Keratinocyte (primary cell): ENCODE measurements around the gene LRRN2. TPM values are rescaled to one million over a fixed set of nuclear protein-coding genes. Genes with fewer than 3 reads are reported as not detected.

Experiments
- DNase-seq: peaks from one replicate; pipeline ENCODE4 v3.0.0-alpha.2; 2011; ENCODE audit warnings: low read depth, missing footprints, low spot score
- FAIRE-seq: peaks from 2 replicates; lab custom pipeline; 2011; peaks lifted over from hg19 to GRCh38; lab: Jason Lieb, UNC
- H2AFZ ChIP-seq: 2 replicates; pipeline ENCODE4 v1.6.0; 2012; ENCODE audit warnings: low read length, control low read depth, inconsistent platforms; ENCODE audit not compliant: control insufficient read depth
- H3K27ac ChIP-seq: 2 replicates; pipeline ENCODE4 v1.5.1; 2011; ENCODE audit warnings: low read length; ENCODE audit not compliant: control insufficient read depth, insufficient read depth
- H3K27me3 ChIP-seq: 3 replicates; pipeline ENCODE4 v1.6.0; 2011; ENCODE audit warnings: low read length; ENCODE audit not compliant: control insufficient read depth, insufficient read depth; ENCODE audit errors: extremely low read depth
- H3K36me3 ChIP-seq, 2 experiments: 2 replicates in 1 of 2; 3 replicates in 1 of 2; pipeline ENCODE4 v1.5.1; 2011; ENCODE audit warnings: low read length in 2 of 2, mild to moderate bottlenecking in 1 of 2; ENCODE audit not compliant: control insufficient read depth in 2 of 2, insufficient read depth in 2 of 2; ENCODE audit errors: extremely low read depth in 1 of 2
- H3K4me1 ChIP-seq: 3 replicates; pipeline ENCODE4 v1.5.1; 2011; ENCODE audit warnings: low read length; ENCODE audit not compliant: control insufficient read depth, insufficient read depth; ENCODE audit errors: extremely low read depth
- H3K4me2 ChIP-seq: 3 replicates; pipeline ENCODE4 v1.6.0; 2011; ENCODE audit warnings: low read depth, low read length; ENCODE audit not compliant: control insufficient read depth, insufficient read depth; ENCODE audit errors: extremely low read depth
- H3K4me3 ChIP-seq, 3 experiments: fragments of 200-600 bp in 1 of 3; sonication (generic) in 1 of 3; 2 replicates in 2 of 3; 3 replicates in 1 of 3; pipeline ENCODE4 v1.5.1; 2011 to 2016; ENCODE audit warnings: low read length in 3 of 3, mild to moderate bottlenecking in 3 of 3, control low read depth in 2 of 3, inconsistent platforms in 1 of 3, low read depth in 1 of 3, mixed read lengths in 1 of 3, mixed run types in 1 of 3, moderate library complexity in 1 of 3; ENCODE audit not compliant: control insufficient read depth in 2 of 3, insufficient read depth in 2 of 3; ENCODE audit errors: extremely low read depth in 1 of 3
- H3K79me2 ChIP-seq: 2 replicates; pipeline ENCODE4 v1.6.0; 2012; ENCODE audit warnings: low read length; ENCODE audit not compliant: control insufficient read depth, insufficient read depth
- H3K9ac ChIP-seq: 3 replicates; pipeline ENCODE4 v1.6.0; 2011; ENCODE audit warnings: low read length; ENCODE audit not compliant: control insufficient read depth, insufficient read depth; ENCODE audit errors: extremely low read depth
- H3K9me1 ChIP-seq: 3 replicates; pipeline ENCODE4 v1.6.0; 2011; ENCODE audit warnings: low read length; ENCODE audit not compliant: control insufficient read depth, insufficient read depth; ENCODE audit errors: extremely low read depth
- H3K9me3 ChIP-seq: 2 replicates; pipeline ENCODE4 v1.5.1; 2012; ENCODE audit warnings: low read depth, low read length; ENCODE audit not compliant: control insufficient read depth
- H4K20me1 ChIP-seq: 3 replicates; pipeline ENCODE4 v1.6.0; 2011; ENCODE audit warnings: low read length; ENCODE audit not compliant: control insufficient read depth, insufficient read depth; ENCODE audit errors: extremely low read depth
- EZH2 ChIP-seq: IDR thresholded peaks from one replicate; pipeline ENCODE4 v1.6.1; 2012; ENCODE audit warnings: inconsistent platforms, mild to moderate bottlenecking, low read length, moderate library complexity
- dilution Hi-C: fragments of 300-500 bp; cut with MboI; formaldehyde crosslinking; loops from one replicate; pipeline ENCODE4 v1.7.0; 2020; ENCODE audit warnings: low sequenced_read_pairs; ENCODE audit not compliant: extremely low pct_ligation_motif_present
- polyA plus RNA-seq, 5 experiments: library from polyadenylated mRNA; depleted of rRNA in 3 of 5; stranded (reverse) in 3 of 5; stranded (forward) in 1 of 5; unstranded in 1 of 5; fragments of >200 nt; gene quantifications; 1 replicate in 1 of 5; 2 replicates in 3 of 5; 3 replicates in 1 of 5; pipeline versions ENCODE4 v1.2.1 to v1.2.3, GENCODE V29; 2011 to 2012; ENCODE audit warnings: missing spikeins in 2 of 5, low read depth in 1 of 5, low replicate concordance in 1 of 5
- TF ChIP-seq, protein P1 (sequence below), 3 experiments: IDR thresholded peaks in 1 of 3; conservative IDR thresholded peaks in 1 of 3; optimal IDR thresholded peaks in 1 of 3; 2 replicates in 2 of 3; 3 replicates in 1 of 3; pipeline versions ENCODE3 to v1.5.1; 2011; ENCODE audit warnings: low read length in 3 of 3, mild to moderate bottlenecking in 3 of 3, moderate library complexity in 2 of 3, control low read depth in 1 of 3, inconsistent platforms in 1 of 3; ENCODE audit not compliant: insufficient read depth in 2 of 3; ENCODE audit errors: extremely low read depth in 1 of 3

Gene LRRN2
- polyA plus RNA-seq, 1 donor (not counting 4 experiments of a cell fraction or from before 2014, with no cell fraction given): not detected

DNA sequence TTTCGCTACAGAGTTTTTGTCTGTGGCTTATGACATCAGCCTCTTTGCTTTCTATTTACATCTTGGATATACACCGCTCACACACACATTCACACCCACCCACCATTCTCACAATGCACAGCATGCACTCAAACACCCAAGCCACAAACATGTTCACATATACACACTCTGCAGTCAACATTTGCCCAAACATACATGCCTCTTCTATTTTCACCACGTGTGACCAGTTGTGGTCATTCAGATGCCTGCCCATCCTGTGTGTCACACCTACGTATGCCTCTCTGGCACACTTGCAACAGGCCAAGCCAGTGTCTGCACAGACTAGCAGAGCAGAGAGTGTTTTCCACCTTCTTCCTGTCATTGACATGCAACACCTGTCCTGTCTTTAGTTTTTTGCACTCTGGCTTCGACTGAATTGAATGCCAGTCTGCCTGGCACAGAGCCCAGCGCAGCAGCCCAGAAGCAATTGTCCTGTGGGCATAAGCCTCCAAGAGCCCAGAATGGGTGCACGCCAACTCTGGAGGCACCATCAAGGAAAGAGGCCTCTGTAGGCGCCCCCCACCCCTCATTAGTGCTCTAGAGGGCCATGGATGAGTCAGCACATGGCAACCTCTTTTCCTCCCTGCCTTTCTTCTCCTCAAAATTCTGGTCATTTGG, 37.7 kb upstream of the LRRN2 start:
- FAIRE-seq: no peak

DNA sequence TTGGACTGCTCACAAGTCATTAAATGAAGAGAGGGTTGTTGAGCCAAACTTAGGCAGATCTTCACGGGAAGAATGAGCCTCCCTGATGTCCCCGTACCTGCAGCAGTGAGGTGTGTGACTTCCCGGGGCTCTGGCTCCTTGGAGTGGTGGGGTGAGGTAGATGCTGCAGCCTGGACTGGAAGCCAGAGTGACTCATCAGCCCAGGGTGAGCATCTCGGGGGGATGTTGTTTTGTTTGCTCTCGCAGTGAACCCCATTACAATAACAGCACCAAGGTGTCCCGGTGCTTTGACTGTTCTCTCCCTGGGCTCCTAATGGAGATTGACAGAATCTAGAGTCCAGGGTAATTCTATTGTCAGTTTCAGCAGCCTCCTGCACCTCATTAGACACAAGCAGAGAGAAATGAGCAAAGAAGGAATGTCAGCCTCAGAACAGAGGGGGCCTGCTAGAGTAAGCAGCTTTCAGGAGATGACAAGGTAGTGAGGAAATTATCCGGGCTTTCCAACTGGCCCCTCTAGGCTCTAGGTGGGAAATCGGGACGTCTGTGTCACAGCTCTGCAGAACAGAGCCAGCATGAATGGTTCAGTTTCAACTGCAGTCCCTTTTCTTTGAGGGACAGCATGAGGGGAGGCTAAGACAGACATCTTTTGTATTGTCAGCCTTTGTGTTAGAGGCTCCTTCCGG, 36.0 kb upstream of the LRRN2 start:
- DNase-seq (no peak), FAIRE-seq (no peak)
- Histone ChIP-seq H3K27ac (no peak overlapping the region), H3K36me3 (no peaks in the 10 kb centered on the region), H3K4me3 (no peak overlapping the region), H3K4me2 (no peak overlapping the region), H3K4me1 (peaks cover 14% of the 10 kb centered on the region), H4K20me1 (no peaks in the 10 kb centered on the region), H3K9ac (no peak overlapping the region), H3K9me3 (no peaks in the 10 kb centered on the region), H3K9me1 (no peaks in the 10 kb centered on the region), H2AFZ (no peak overlapping the region), H3K79me2 (no peaks in the 10 kb centered on the region), H3K27me3 (no peaks in the 10 kb centered on the region)
- dilution Hi-C loops: no loop called here
- TF ChIP-seq, protein P1, sequence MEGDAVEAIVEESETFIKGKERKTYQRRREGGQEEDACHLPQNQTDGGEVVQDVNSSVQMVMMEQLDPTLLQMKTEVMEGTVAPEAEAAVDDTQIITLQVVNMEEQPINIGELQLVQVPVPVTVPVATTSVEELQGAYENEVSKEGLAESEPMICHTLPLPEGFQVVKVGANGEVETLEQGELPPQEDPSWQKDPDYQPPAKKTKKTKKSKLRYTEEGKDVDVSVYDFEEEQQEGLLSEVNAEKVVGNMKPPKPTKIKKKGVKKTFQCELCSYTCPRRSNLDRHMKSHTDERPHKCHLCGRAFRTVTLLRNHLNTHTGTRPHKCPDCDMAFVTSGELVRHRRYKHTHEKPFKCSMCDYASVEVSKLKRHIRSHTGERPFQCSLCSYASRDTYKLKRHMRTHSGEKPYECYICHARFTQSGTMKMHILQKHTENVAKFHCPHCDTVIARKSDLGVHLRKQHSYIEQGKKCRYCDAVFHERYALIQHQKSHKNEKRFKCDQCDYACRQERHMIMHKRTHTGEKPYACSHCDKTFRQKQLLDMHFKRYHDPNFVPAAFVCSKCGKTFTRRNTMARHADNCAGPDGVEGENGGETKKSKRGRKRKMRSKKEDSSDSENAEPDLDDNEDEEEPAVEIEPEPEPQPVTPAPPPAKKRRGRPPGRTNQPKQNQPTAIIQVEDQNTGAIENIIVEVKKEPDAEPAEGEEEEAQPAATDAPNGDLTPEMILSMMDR (optimal IDR thresholded peaks at IDR 0.05 in 1 of 3, IDR thresholded peaks at IDR 0.05 in 1 of 3, conservative IDR thresholded peaks at IDR 0.05 in 1 of 3; ENCODE audit: extremely low read depth in 1 of 3, insufficient read depth in 2 of 3, low read length in 3 of 3): no peak
- no peak for TF ChIP-seq EZH2

More for the DNA sequence above, 37.7 kb upstream of the LRRN2 start:
- Histone ChIP-seq H3K9me1 (no peaks in the 10 kb centered on the region), H3K79me2 (no peaks in the 10 kb centered on the region), H3K4me1 (peaks cover 15% of the 10 kb centered on the region), H3K9me3 (no peaks in the 10 kb centered on the region), H2AFZ (no peak overlapping the region), H3K4me3 (no peak overlapping the region), H3K36me3 (no peaks in the 10 kb centered on the region), H3K4me2 (no peak overlapping the region), H3K27ac (no peak overlapping the region), H3K9ac (no peak overlapping the region), H4K20me1 (no peaks in the 10 kb centered on the region), H3K27me3 (no peaks in the 10 kb centered on the region)
- TF ChIP-seq, protein P1 (optimal IDR thresholded peaks at IDR 0.05 in 1 of 3, IDR thresholded peaks at IDR 0.05 in 1 of 3, conservative IDR thresholded peaks at IDR 0.05 in 1 of 3; ENCODE audit: extremely low read depth in 1 of 3, insufficient read depth in 2 of 3, low read length in 3 of 3): no peak
- no peak for TF ChIP-seq EZH2
- DNase-seq: no peak
- dilution Hi-C loops: no loop called here
